ENCODE data around the gene ANO1.

GRCh38 chr11:70220136-70220535, 142.0 kb downstream of the ANO1 start:
- no peak for TF ChIP-seq CTCF (IDR thresholded peaks at IDR 0.05)
- TF ChIP-seq POLR2A (IDR thresholded peaks at IDR 0.05) = no peak
